Fibroblast of peridontal ligament (primary cell): ENCODE data around the gene RIF1.

Source experiments
- DNase-seq: peaks from one replicate; pipeline ENCODE4 v3.0.0-alpha.2; 2010; ENCODE audit errors: extremely low read depth

RIF1 gene

DNA sequence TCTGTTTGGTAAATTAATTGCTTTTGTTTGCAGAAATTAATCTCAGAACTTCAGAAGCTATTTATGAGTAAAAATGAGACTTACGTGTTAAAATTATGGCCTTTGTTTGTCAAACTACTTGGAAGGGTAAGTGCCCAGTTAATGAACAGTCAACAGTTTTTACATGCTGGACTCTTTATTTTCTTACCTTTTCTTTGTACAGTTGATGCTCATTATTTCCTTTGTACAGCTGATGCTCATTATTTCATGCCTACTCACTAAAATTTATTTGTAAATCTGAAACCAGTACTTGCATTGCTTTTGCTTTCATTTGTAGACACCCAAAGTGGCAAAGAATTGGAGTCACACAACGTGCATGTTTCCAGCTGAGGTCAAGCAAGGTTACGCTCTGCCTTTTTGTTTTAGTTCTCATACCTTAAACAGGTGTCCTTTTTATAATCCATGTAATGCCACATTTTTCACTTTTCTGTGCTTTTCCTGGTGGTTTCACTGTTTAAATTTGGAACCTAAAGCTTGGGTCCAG is 13.3 kb downstream of the RIF1 start:
- DNase-seq, result no peak

- DNase-seq, result no peak
Measured at GRCh38 chr2:151423760-151424159, 14.1 kb downstream of the RIF1 start.

- peak; percentile 68 for DNase-seq
Measured at GRCh38 chr2:151437630-151438029, 27.9 kb downstream of the RIF1 start.

DNA sequence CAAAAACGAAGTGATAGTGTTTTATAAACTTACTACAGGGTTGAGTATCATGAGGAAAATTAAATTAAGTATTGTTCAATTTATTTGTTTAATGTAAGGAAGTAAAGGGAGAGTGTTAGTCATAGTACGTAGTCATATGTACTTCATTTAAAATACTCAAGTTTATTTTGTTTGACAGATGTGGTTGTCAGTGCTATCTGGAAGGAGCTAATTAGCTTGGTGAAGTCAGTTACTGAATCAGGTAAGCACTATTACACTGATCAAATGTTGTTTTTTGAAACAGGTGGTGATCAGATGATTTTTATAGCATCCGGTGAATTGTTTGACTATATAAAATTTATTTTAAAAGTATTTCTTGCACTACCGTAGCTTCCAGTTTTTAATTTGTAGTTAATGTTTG is 28.8 kb downstream of the RIF1 start:
- DNase-seq, result no peak

DNA sequence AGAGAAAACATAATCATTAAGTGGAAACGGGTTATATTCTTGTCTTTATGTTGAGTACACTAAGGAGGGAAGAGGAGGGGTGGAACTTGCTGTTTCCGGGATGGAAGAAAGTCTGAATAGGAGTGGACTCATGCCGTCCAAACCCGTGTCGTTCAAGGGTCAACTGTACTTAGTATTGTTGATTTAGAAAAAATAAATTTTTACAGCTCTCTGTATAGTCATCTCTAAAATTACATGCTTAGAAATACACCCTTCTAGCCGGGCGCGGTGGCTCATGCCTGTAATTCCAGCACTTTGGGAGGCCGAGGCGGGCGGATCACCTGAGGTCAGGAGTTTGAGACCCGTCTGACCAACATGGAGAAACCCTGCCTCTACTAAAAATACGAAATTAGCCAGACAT is 29.4 kb downstream of the RIF1 start:
- no peak for DNase-seq

- peak; percentile 37 for DNase-seq
Measured at GRCh38 chr2:151459358-151459757, 49.7 kb downstream of the RIF1 start.

DNA sequence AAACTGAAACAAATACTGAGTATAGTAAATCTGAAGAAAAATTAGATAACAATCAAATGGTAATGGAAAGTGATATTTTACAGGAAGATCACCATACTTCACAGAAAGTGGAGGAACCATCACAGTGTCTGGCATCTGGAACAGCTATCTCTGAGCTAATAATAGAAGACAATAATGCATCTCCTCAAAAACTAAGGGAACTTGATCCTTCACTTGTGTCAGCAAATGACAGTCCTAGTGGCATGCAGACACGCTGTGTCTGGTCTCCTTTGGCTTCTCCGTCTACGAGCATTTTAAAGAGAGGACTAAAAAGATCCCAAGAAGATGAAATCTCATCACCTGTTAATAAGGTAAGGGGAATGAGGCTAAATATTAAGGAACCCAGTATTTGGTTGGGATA is 56.1 kb downstream of the RIF1 start:
- no peak for DNase-seq

GRCh38 chr2:151470556-151470955 is 60.9 kb downstream of the RIF1 start:
- no peak for DNase-seq

DNA sequence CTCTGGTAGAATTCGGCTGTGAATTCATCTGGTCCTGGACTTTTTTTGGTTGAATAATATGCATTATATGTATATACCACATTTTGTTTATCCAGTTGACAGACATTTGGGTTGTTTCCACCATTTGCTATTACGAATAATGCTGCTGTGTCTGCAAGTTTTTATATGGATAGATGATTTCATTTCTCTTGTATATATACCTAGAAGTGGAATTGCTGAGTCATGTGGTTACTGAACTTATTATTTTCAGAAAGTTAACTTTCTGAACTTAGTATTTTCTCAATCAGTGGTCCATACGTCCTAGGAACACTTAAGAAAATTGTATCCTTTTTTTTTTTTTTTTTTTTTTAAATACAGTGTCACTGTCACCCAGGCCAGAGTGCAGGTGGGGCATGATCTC is 63.3 kb downstream of the RIF1 start:
- DNase-seq, result peak; percentile 29

- peak; percentile 11 for DNase-seq
Measured at GRCh38 chr2:151475071-151475470, 65.4 kb downstream of the RIF1 start.

DNA sequence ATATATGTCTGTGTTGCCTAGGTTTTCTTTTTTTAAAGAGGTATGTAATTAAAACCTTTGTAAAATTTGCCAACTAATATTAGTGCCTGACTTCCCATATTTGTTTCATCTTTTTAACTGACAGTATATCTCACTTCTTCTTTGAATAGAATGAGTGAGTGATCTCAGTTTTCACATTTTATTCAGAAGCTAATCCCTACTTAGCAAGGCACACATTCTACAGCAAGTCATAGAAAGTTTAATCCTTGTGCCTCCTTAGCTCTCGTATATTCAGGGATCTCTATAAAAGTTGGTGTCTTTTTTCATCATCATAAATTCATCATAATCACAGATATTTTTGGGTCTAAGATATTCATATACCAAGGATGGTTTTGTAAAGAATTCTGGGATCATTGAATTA is 66.6 kb downstream of the RIF1 start:
- no peak for DNase-seq

DNA sequence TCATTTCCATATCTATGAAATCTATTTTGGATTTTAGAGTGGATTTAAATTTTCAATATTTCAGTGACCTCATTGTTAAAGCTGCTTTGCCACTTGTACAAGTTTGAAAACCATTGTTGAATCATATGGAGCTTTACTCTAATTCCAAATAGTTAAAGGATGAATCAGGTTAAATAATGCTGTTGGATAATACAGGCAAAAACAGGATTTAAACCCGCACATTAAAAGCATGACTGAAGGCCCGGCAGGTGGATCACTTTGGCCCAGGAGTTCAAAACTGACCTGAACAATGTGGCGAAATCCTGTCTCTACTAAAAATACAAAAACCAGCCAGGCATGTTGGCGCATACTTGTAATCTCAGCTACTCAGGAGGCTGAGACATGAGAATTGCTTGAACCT is 68.3 kb downstream of the RIF1 start:
- DNase-seq, result peak; percentile 30

- no peak for DNase-seq
Measured at GRCh38 chr2:151481744-151482143, 72.0 kb downstream of the RIF1 start.

DNA sequence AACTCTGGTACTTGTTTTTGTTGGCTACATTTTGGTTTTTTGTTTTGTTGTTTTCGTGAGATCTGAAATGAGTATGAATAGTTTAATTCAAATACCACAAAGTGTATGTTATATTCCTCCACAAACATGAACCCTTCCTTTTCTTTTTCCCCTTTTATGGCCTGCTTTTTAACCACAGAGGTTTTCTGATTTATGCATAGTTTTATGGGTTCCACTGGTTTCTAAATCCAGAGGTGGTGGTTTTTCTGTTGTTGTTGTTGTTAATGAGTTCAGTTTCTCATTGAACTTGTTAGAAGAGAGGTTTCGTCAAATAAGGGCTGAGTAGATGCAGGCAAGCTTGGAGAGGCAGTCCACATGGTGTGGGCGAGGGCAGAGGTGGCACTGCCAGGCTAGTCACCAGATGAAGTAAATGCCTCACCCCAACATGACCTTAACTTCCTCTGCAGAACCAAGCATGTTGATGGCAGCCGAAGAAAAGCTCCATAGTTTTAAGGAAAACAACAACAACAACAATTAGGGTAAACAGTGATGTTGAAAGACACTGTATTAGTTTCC is 72.5 kb downstream of the RIF1 start:
- no peak for DNase-seq

DNA sequence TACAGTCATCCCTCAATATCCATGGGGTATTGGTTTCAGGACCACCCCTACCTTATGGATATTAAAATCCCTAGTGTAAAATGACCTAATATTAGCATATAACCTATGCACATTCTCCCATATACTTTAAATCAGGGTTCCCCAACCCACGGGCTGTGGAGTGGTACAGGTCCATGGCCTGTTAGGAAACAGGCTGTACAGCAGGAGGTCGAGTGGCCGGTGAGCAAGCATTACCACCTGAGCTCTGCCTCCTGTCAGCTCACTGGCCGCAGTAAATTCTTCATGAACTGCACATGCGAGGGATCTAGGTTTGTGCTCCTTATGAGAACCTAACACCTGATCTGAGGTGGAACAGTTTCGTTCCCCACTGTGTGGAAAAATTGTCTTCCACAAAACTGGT is 73.8 kb downstream of the RIF1 start:
- DNase-seq, result no peak

DNA sequence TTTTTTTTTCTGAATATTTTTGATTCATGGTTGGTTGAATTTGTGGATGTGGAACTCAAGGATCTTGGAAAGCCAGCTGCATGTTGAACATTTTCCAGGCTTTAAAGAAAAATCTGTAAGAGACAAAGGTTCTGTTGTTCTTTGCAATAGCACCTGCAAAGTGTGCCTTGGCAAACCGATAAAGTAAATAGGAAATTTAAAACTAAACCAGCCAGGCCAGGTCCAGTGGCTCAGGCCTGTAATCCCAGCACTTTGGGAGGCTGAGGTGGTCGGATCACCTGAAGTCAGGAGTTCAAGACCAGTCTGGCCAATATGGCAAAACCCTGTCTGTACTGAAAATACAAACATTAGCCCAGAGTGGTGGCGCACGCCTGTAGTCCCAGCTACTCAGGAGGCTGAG is 74.4 kb downstream of the RIF1 start:
- DNase-seq, result no peak

GRCh38 chr2:151486053-151486452 is 76.4 kb downstream of the RIF1 start:
- no peak for DNase-seq

DNA sequence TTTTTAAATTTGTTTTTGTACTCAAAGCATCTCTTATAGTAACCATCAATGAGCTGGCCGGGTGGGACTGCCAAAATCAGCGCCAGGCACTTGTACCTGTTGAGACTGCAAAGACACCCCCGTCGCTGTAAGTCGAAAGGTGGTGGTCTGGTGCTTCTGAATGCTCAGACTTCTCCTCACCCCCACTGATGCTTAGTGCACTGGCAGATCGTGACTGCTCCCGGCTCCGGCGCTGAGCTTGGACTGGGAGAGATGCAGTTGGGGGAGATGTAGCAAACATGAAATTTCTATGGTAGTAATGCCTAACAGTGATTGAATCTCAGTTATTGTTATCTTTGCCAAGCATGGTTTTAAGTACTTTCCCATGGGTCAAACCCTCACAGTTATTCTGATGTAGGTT is 80.6 kb downstream of the RIF1 start:
- no peak for DNase-seq

GRCh38 chr2:151491496-151491895 is 81.8 kb downstream of the RIF1 start:
- DNase-seq, result no peak

DNA sequence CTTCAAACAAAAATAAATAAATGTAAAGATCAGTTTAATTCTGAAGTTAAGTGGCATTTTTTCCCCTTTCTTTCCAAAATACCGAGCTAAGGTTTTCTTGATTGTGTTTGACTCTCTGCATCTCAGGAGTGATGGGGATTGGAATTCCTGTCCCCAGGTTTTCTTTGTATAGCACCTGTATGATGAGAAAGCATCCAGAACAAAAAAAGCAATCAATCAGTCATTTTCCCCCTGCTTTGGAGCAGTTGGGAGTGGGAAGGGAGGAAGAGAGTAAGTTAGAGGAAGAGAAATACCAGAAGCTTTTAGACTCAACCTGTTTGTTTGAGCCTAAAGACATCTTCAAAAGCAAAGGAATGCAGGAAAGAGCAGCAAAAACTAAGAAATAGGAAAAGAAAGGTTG is 88.5 kb downstream of the RIF1 start:
- DNase-seq, result no peak

DNA sequence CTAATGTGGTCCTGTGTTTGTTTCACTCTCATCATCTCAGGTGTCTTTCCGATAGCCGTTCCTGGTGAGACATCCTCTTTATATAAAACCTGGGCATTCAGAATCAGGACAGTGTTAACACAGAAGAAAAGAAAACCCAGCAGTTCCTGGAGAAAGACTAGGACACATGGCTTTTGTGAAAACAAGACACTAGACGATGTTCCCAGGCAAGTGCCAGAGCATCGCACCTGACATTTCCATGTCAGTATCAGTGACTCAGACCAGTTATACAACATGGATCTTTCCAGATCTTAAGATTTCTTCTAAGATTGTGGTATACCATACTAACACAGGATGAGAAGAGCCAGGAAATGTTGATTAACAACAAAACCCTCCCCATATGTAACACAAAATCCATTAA is 96.5 kb downstream of the RIF1 start:
- no peak for DNase-seq

DNA sequence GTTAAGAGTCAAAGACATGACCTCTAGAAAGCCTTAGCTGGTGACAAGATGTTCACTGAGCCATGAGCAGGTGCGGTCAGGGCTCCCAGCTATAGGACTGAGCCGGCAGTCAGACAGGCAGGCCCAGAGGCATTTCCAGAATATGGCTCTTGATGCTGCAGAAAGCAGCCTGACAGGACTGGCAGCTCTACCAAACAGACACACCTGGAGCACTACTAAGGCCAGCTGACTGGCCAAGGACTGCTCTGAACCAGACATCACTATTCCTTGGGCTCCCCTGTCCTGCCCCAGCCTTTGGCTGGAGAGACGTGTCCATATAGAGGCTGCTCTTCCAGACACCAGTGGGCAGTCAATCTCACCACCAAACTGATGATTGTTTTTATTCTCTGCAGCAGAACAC is 98.8 kb downstream of the RIF1 start:
- DNase-seq, result no peak

DNA sequence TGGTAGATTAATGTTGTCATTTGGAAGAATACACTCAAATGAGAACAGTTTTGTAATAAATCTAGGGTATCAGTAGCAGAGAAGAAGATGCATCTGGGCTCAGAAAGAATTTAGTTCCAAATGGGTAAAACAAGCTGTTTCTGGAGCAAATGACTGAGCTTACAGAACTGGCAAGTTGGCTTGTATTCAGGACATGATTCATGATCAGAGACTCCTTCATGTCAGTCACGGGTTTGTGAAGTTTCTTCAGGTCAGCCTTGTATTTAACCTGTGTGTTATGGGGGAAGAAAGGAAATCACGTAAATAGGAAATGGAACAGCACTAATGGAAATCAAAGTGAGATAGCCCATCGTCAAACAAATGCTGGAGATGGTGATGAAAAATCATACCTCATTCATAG is 109.1 kb downstream of the RIF1 start:
- peak; percentile 10 for DNase-seq

DNA sequence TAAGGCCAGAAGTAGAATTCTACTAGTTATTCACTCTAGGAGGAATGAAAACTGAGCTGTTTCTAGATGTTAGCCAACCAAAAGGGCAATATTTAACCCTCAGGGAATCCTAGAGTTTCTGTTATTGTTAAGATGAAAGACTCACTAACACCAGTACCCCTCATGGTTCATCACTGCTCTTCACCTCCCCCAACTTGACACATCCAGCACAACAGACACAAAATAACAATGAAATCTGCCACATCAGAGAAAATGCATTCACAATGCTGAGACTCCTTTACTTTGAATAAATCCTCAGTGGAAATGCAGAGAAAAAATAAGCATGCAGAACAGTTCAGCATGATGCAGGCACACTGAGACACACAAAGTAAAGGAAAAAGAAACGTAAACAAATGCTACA is 111.3 kb downstream of the RIF1 start:
- no peak for DNase-seq
